Liver (tissue), 9 donors: ENCODE measurements around the gene GATAD2B. TPM values are rescaled to one million over a fixed set of nuclear protein-coding genes. Genes with fewer than 3 reads are reported as not detected.

Experiments
- DNase-seq: peaks from one replicate; pipeline ENCODE4 v3.0.0-alpha.2; 2017; ENCODE audit warnings: low spot score
- H3K27ac ChIP-seq, 2 donors: one replicate each; pipeline ENCODE4 v1.7.0; 2013; ENCODE audit warnings: inconsistent platforms in 2 of 2, low read length in 2 of 2, control low read depth in 1 of 2, low read depth in 1 of 2, mild to moderate bottlenecking in 1 of 2
- H3K27me3 ChIP-seq, 4 donors: one replicate each; pipeline versions ENCODE4 v1.6.1 to v1.7.0; 2013; ENCODE audit warnings: low read length in 3 of 4, inconsistent platforms in 1 of 4, mild to moderate bottlenecking in 1 of 4, moderate library complexity in 1 of 4; ENCODE audit not compliant: control insufficient read depth in 4 of 4, insufficient read depth in 4 of 4
- H3K36me3 ChIP-seq, 4 donors: one replicate each; pipeline versions ENCODE4 v1.6.1 to v1.7.0; 2013; ENCODE audit warnings: low read length in 3 of 4, mild to moderate bottlenecking in 3 of 4, low read depth in 1 of 4, moderate library complexity in 1 of 4; ENCODE audit not compliant: control insufficient read depth in 4 of 4, insufficient read depth in 3 of 4
- H3K4me1 ChIP-seq, 4 donors: one replicate each; pipeline versions ENCODE4 v1.6.1 to v1.7.0; 2013; ENCODE audit warnings: low read length in 3 of 4, mild to moderate bottlenecking in 3 of 4, moderate library complexity in 1 of 4; ENCODE audit not compliant: control insufficient read depth in 4 of 4, insufficient read depth in 4 of 4
- H3K4me3 ChIP-seq, 3 donors: one replicate each; pipeline versions ENCODE4 v1.6.1 to v1.7.0; 2013; ENCODE audit warnings: low read length in 3 of 3, control low read depth in 1 of 3, low read depth in 1 of 3, mild to moderate bottlenecking in 1 of 3
- H3K9ac ChIP-seq, 2 donors: one replicate each; pipeline ENCODE4 v1.7.0; 2013; ENCODE audit warnings: low read length in 2 of 2, mild to moderate bottlenecking in 2 of 2, moderate library complexity in 2 of 2, control low read depth in 1 of 2, low read depth in 1 of 2
- H3K9me3 ChIP-seq, 4 donors: one replicate each; pipeline versions ENCODE4 v1.6.1 to v1.7.0; 2013; ENCODE audit warnings: low read length in 3 of 4; ENCODE audit not compliant: control insufficient read depth in 4 of 4
- EGR1 ChIP-seq, 2 donors: IDR thresholded peaks; 2 replicates each; pipeline ENCODE4 v1.6.1; 2016 to 2018; ENCODE audit warnings: antibody characterized with exemption in 2 of 2, low read depth in 2 of 2
- FOXA1 ChIP-seq: IDR thresholded peaks from 2 replicates; pipeline ENCODE4 v1.6.1; 2016; ENCODE audit warnings: antibody characterized with exemption
- FOXA2 ChIP-seq: IDR thresholded peaks from 2 replicates; pipeline ENCODE4 v1.6.1; 2016; ENCODE audit warnings: antibody characterized with exemption
- GABPA ChIP-seq, 2 donors: IDR thresholded peaks in 1 of 2; conservative IDR thresholded peaks in 1 of 2; 2 replicates each; pipeline ENCODE4 v1.6.1; 2016; ENCODE audit warnings: antibody characterized with exemption in 2 of 2, mild to moderate bottlenecking in 1 of 2, moderate library complexity in 1 of 2
- HNF4A ChIP-seq, 2 donors: conservative IDR thresholded peaks; 2 replicates each; pipeline ENCODE4 v1.6.1; 2016; ENCODE audit warnings: antibody characterized with exemption in 2 of 2, mild to moderate bottlenecking in 2 of 2
- HNF4G ChIP-seq: IDR thresholded peaks from 2 replicates; pipeline ENCODE4 v1.6.1; 2016; ENCODE audit warnings: antibody characterized with exemption
- JUND ChIP-seq, 2 donors: IDR thresholded peaks; 2 replicates each; pipeline ENCODE4 v1.6.1; 2016; ENCODE audit warnings: antibody characterized with exemption in 2 of 2
- NR2F2 ChIP-seq: IDR thresholded peaks from 2 replicates; pipeline ENCODE4 v1.6.1; 2016; ENCODE audit warnings: antibody characterized with exemption
- RAD21 ChIP-seq, 2 donors: IDR thresholded peaks; 2 replicates each; pipeline ENCODE4 v1.6.1; 2016; ENCODE audit warnings: antibody characterized with exemption in 2 of 2, mild to moderate bottlenecking in 2 of 2
- REST ChIP-seq: IDR thresholded peaks from 2 replicates; pipeline ENCODE4 v1.6.1; 2016; ENCODE audit warnings: antibody characterized with exemption, mild to moderate bottlenecking
- RXRA ChIP-seq, 2 donors: IDR thresholded peaks; 2 replicates each; pipeline ENCODE4 v1.6.1; 2017 to 2018; ENCODE audit warnings: antibody characterized with exemption in 2 of 2, mild to moderate bottlenecking in 1 of 2
- SP1 ChIP-seq: IDR thresholded peaks from 2 replicates; pipeline ENCODE4 v1.6.1; 2018; ENCODE audit warnings: antibody characterized with exemption, mild to moderate bottlenecking
- TAF1 ChIP-seq: conservative IDR thresholded peaks from 2 replicates; pipeline ENCODE4 v1.6.1; 2016; ENCODE audit warnings: antibody characterized with exemption, mild to moderate bottlenecking
- YY1 ChIP-seq: IDR thresholded peaks from 2 replicates; pipeline ENCODE4 v1.6.1; 2016; ENCODE audit warnings: antibody characterized with exemption, mild to moderate bottlenecking
- WGBS: extraction: QIAGEN DNeasy Blood & Tissue Kit; methylation state at CpG from one replicate; pipeline ENCODE4 v1.1.7; 2013; 5-methylcytosine and 5-hydroxymethylcytosine counted together
- polyA plus RNA-seq, 2 donors: library from polyadenylated mRNA; stranded (reverse) in 1 of 2; unstranded in 1 of 2; fragments of 200-250 nt in 1 of 2; fragments of >200 nt in 1 of 2; fragmentation: Nextera tagmentation in 1 of 2; extraction: Ambion mirVana in 1 of 2; gene quantifications; one replicate each; pipeline versions ENCODE4 v1.2.1 to v1.2.3, GENCODE V29; 2013 to 2015
- total RNA-seq, 2 donors: library from RNA; depleted of rRNA; stranded (reverse); fragments of >200 nt; gene quantifications; one replicate each; pipeline ENCODE4 v1.2.3, GENCODE V29; 2014
- TF ChIP-seq, protein P1 (sequence below): IDR thresholded peaks from 2 replicates; pipeline ENCODE4 v1.6.1; 2016; ENCODE audit warnings: antibody characterized with exemption
- TF ChIP-seq, protein P2 (sequence below): IDR thresholded peaks from 2 replicates; pipeline ENCODE4 v1.6.1; 2016; ENCODE audit warnings: antibody characterized with exemption
- TF ChIP-seq, protein P3 (sequence below): IDR thresholded peaks from 2 replicates; pipeline ENCODE4 v1.6.1; 2016; ENCODE audit warnings: antibody characterized with exemption
- donor health status: healthy.
- donor health status: healthy.
- donor health status: healthy.
- donor health status: healthy.
- donor health status: healthy.

Gene GATAD2B
- total and polyA plus RNA-seq, 4 donors, result 3.2 to 4.9 (median 3.9) TPM

DNA sequence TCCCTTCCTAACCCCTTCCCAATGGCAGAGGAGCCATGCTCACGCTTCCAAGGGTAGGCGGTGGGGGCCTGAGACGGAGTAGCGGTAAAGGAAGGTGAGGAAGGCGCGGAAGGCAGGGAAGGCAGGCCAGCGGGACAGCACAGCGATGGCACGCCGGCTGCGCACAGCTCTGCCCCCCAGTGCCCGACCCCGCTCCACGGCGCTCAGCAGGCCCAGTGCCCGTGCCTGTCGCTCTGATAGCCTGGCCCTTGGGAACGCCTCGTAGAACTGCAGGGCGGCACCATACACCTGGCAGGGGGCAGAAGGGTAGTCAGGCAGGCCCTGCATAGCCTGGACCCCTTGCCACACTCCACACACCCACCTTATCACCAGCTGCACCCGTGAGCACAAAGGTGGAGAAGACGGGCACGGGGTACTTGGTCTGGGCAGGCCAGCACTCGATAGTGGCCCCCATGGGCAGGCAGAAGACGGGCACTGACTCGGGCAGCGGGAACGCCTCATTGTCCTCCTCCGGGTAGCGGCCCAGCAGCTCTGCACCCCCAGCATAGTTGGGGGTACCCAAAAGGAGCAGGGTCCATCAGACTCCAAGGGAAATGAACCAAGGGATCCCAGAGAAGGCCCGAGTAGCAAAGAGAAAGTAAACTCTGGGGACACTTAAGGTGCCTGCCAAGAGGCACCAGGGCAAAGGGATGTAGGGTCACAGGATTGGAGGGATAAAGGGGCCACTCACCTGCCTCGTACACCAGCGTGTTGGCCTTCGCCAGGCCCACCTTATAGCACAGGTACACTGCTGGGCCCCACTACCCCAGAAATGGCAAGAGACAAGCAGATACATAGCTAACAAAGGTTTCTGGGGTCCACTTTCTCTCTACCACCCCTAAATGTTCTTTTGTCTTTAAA, 19.3 kb upstream of the GATAD2B start:
- no peaks in the 10 kb centered on the region for H3K27me3 ChIP-seq
- DNase-seq, result no peak
- no peak for TF ChIP-seq HNF4A (conservative IDR thresholded peaks at IDR 0.05)
- TF ChIP-seq, protein P1, sequence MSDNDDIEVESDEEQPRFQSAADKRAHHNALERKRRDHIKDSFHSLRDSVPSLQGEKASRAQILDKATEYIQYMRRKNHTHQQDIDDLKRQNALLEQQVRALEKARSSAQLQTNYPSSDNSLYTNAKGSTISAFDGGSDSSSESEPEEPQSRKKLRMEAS, result no peak
- no peak for TF ChIP-seq YY1
- no peak for TF ChIP-seq NR2F2
- no peak for TF ChIP-seq RXRA (IDR thresholded peaks at IDR 0.05)
- no peak for TF ChIP-seq RAD21 (IDR thresholded peaks at IDR 0.05)
- TF ChIP-seq, protein P2, sequence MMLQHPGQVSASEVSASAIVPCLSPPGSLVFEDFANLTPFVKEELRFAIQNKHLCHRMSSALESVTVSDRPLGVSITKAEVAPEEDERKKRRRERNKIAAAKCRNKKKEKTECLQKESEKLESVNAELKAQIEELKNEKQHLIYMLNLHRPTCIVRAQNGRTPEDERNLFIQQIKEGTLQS, result no peak
- no peak for TF ChIP-seq TAF1
- TF ChIP-seq SP1, result no peak
- no peak for TF ChIP-seq FOXA2
- TF ChIP-seq JUND (IDR thresholded peaks at IDR 0.05), result no peak
- no peak for TF ChIP-seq HNF4G
- no peak for TF ChIP-seq REST
- no peak for TF ChIP-seq GABPA (IDR thresholded peaks at IDR 0.05 in 1 of 2, conservative IDR thresholded peaks at IDR 0.05 in 1 of 2)
- no peak for TF ChIP-seq EGR1 (IDR thresholded peaks at IDR 0.05; ENCODE audit: low read depth in 2 of 2)
- peaks cover 14 to 35% (median 21%) of the 10 kb centered on the region in 4 donors for H3K4me1 ChIP-seq
- H3K36me3 ChIP-seq, result peaks cover 2 to 39% (median 19%) of the 10 kb centered on the region in 4 donors
- WGBS, result 97% methylated on average over 34 of the region's 34 CpGs
- no peaks in the 10 kb centered on the region for H3K9me3 ChIP-seq
- no peak overlapping the region for H3K4me3 ChIP-seq
- H3K27ac ChIP-seq, result no peak overlapping the region
- H3K9ac ChIP-seq, result no peak overlapping the region

DNA sequence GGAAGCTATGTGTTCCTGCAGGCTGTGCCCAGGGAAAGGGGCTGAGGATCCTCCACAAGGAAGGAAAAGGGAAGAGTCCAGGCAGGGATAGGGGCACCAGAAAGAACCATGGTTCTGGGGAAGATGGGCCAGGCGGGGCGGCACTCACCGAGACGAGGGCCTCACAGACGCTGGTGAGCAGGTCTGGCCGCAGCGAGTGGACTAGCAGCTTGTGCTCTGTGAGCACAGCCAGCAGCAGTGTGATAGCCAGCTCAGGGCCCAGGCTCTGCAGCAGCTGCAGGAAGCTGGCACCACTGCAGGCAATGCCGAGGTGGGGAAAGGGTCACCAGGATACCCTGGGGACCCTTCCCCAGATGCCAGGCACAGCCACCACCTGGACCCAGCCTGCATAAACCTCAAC, 18.0 kb upstream of the GATAD2B start:
- DNase-seq, result no peak
- peaks cover 10 to 30% (median 16%) of the 10 kb centered on the region in 4 donors for H3K4me1 ChIP-seq
- H3K27me3 ChIP-seq, result no peaks in the 10 kb centered on the region
- WGBS, result 97% methylated on average over 8 of the region's 8 CpGs
- peaks cover 7 to 52% (median 31%) of the 10 kb centered on the region in 4 donors for H3K36me3 ChIP-seq
- H3K4me3 ChIP-seq, result no peak overlapping the region
- no peak overlapping the region for H3K27ac ChIP-seq
- H3K9ac ChIP-seq, result no peak overlapping the region
- no peaks in the 10 kb centered on the region for H3K9me3 ChIP-seq
- TF ChIP-seq REST (no peak), HNF4A (conservative IDR thresholded peaks at IDR 0.05) (no peak), GABPA (IDR thresholded peaks at IDR 0.05 in 1 of 2, conservative IDR thresholded peaks at IDR 0.05 in 1 of 2) (no peak), RAD21 (IDR thresholded peaks at IDR 0.05) (no peak), RXRA (IDR thresholded peaks at IDR 0.05) (no peak), FOXA1 (no peak), HNF4G (no peak), YY1 (no peak), EGR1 (IDR thresholded peaks at IDR 0.05; ENCODE audit: low read depth in 2 of 2) (no peak), FOXA2 (no peak), JUND (IDR thresholded peaks at IDR 0.05) (no peak), NR2F2 (no peak)
- TF ChIP-seq, protein P3, sequence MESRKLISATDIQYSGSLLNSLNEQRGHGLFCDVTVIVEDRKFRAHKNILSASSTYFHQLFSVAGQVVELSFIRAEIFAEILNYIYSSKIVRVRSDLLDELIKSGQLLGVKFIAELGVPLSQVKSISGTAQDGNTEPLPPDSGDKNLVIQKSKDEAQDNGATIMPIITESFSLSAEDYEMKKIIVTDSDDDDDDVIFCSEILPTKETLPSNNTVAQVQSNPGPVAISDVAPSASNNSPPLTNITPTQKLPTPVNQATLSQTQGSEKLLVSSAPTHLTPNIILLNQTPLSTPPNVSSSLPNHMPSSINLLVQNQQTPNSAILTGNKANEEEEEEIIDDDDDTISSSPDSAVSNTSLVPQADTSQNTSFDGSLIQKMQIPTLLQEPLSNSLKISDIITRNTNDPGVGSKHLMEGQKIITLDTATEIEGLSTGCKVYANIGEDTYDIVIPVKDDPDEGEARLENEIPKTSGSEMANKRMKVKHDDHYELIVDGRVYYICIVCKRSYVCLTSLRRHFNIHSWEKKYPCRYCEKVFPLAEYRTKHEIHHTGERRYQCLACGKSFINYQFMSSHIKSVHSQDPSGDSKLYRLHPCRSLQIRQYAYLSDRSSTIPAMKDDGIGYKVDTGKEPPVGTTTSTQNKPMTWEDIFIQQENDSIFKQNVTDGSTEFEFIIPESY, result no peak
- TF ChIP-seq, protein P2, result no peak
- TF ChIP-seq, protein P1, result no peak
